ENCODE measurements around the gene SPDYE1.
"Not testable (repeated sequence)": the region's sequence is repeated elsewhere in the genome, so short reads cannot be mapped to it uniquely, and the experiment has no call there.

Gene SPDYE1

DNA sequence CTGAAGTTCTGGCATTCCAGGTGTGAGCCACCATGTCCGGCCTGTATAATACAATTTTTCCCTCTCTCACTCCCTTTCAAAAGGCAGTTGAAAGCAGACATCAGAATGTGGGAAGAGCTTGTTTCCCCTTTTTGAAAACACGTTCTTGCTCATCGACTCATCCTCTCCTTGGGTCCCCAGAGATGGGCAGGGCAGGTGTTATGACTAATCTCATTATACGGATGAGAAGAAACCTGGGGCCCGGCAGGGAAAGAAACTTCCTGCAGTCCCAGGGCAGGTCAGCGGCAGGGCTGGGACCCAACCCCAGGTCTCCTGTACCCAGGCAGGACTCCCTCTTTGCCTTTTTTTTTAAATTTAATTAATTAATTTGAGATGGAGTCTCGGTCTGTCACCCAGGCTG lies 4.8 kb upstream of the SPDYE1 start:
- DNase-seq (ENCODE audit: low spot score) = not testable (repeated sequence)

DNA sequence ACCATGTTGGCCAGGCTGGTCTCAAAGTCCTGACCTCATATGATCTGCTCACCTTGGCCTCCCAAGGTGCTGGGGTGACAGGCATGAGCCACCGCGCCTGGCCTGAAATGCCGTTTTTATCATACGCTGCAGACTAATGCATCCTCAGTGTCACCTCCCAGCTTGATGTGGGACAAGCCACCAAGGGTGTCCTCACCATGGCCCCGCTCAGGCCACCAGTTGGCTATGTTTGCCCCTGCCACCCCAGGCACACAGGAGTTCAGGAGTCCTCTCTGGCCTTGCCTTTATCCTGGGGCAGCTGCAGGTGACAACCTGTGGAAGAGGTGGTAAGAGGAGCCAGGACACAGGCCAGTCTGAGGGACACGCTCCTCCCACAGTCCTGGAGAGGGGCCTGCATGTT lies 3.0 kb upstream of the SPDYE1 start:
- DNase-seq (ENCODE audit: low spot score) = not testable (repeated sequence)

GRCh38 chr7:44012081-44012480 lies 14.4 kb downstream of the SPDYE1 start:
- DNase-seq (ENCODE audit: low spot score) = not testable (repeated sequence)

DNA sequence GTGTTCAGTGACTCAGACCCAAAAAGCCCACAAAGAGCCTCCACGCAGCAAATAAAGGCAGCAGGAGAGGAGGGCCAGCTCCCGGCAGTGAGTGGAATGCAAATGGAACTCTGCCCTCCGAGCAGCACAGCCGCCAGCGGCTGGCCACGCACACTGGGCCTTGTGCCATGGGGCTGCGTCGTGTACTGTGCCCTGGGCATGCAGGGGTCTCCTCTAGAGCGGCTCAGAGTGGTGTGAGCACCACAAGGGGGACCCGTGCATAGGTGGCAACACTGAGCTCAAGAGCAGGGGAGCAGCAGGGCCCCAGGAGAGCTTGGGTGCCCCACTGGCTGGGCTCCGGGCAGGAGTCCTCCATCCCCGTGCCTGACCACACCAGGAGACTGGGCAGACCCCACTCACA lies 17.4 kb downstream of the SPDYE1 start:
- not testable (repeated sequence) for DNase-seq (ENCODE audit: low spot score)

GRCh38 chr7:44018857-44019807 lies 21.4 kb downstream of the SPDYE1 start:
- peak; percentile 98 for DNase-seq (ENCODE audit: low spot score)

GRCh38 chr7:44019825-44020224 lies 22.1 kb downstream of the SPDYE1 start:
- not testable (repeated sequence) for DNase-seq (ENCODE audit: low spot score)

DNA sequence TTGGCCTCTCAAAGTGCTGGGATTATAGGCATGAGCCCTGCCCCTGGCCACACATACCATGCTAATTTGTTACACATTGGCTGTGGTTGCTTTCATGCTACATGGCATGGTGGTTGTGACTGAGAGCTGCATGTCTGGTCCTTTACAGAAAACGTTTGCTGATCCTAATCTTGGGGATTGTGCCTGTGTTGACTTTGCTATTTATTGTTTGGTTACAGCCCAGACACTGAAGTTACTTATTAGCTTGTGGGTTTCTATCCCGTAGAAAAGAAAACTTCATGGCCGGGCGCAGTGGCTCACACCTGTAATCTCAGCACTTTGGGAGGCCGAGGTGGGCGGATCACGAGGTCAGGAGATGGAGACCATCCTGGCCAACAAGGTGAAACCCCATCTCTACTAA lies 24.4 kb downstream of the SPDYE1 start:
- not testable (repeated sequence) for DNase-seq (ENCODE audit: low spot score)

DNA sequence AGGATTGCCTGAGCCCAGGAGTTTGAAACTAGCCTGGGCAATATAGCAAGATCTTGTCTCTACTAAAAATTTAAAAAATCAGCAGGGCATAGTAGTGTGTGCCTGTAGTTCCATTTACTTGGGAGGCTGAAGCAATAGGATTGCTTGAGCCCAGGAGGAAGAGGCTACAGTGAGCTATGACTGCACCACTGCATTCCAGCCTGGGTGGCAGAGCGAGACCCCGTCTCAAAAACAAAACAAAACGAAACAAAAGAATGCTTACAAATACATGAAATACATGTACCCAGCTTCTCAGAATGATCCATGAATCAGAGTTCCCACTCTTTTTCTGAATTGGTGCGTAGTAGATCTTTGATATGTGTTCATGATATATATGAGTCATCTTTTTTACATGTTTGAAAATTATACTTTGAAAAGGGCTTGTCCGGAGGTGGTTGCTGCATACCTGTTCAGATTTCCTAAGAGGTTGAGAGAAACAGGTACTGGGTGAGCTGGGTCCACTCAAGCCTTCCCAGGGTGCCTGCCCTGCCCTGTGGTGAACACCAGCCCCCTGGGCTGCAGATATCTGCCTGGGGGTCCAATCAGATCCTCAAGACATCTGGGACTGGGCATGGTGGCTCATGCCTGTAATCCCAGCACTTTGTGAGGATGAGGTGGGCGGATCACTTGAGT lies 25.2 kb downstream of the SPDYE1 start:
- DNase-seq (ENCODE audit: low spot score) = not testable (repeated sequence)

- DNase-seq (ENCODE audit: low spot score) = not testable (repeated sequence)
Observed at GRCh38 chr7:44029433-44029832, 31.7 kb downstream of the SPDYE1 start.

DNA sequence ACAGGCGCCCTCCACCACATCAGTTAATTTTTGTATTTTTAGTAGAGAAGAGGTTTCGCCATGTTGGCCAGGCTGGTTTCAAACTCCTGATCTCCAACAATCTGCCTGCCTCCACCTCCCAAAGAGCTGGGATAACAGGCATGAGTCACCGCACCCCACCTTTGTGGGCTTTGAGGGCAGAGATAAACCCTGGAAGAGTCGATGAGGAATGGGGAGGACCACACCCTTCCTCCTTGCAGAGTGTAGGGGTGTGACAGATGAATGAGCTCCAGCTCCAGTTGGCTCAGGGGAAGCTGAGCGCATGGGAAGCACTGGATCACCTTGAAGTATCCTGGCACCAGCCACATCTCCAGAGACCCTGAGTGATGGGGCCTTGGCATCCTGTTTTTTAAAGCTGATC lies 32.3 kb downstream of the SPDYE1 start:
- DNase-seq (ENCODE audit: low spot score) = not testable (repeated sequence)

DNA sequence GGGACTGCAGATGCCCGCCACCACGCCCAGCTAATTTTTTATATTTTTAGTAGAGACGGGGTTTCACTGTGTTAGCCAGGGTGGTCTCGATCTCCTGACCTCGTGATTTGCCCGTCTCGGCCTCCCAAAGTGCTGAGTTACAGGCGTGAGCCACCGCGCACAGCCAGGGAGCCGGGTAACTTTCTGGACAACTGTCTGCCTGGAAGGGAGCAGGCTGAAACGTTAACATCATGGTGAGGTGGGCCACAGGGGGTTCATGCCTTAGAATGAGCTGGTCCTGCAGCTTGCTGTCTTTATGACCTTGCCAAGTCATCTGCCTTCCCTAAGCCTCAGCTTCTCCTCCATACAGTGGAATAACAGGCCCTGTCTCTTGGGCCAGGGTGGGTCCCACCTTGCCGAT lies 33.6 kb downstream of the SPDYE1 start:
- DNase-seq (ENCODE audit: low spot score) = not testable (repeated sequence)

- not testable (repeated sequence) for DNase-seq (ENCODE audit: low spot score)
Observed at GRCh38 chr7:44032031-44032430, 34.3 kb downstream of the SPDYE1 start.

- peak; percentile 23 for DNase-seq (ENCODE audit: low spot score)
Observed at GRCh38 chr7:44033971-44034844, 36.5 kb downstream of the SPDYE1 start.

DNA sequence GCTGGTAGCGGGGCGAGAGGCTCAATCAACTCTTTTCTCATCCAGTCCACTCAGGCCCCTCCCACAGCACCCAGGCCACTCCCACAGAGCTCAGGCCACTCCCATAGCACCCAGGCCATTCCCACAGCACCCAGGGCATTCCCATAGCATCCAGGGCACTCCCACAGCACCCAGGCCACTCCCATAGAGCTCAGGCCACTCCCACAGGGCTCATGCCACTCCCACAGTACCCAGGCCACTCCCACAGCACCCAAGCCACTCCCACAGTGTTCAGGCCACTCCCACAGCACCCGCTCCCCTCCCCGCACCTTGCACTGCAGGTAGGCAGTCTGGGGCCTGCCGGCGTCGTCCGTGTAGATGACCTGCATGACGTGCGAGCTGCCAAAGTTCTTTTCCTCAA lies 38.7 kb downstream of the SPDYE1 start:
- DNase-seq (ENCODE audit: low spot score) = not testable (repeated sequence)

GRCh38 chr7:44037951-44038350 lies 40.3 kb downstream of the SPDYE1 start:
- DNase-seq (ENCODE audit: low spot score) = not testable (repeated sequence)

GRCh38 chr7:44038553-44038952 lies 40.9 kb downstream of the SPDYE1 start:
- DNase-seq (ENCODE audit: low spot score) = not testable (repeated sequence)

- peak; percentile 84 for DNase-seq (ENCODE audit: low spot score)
Observed at GRCh38 chr7:44038961-44039558, 41.4 kb downstream of the SPDYE1 start.

- not testable (repeated sequence) for DNase-seq (ENCODE audit: low spot score)
Observed at GRCh38 chr7:44039800-44040492, 42.2 kb downstream of the SPDYE1 start.

GRCh38 chr7:44040493-44040891 lies 42.8 kb downstream of the SPDYE1 start:
- DNase-seq (ENCODE audit: low spot score) = not testable (repeated sequence)

DNA sequence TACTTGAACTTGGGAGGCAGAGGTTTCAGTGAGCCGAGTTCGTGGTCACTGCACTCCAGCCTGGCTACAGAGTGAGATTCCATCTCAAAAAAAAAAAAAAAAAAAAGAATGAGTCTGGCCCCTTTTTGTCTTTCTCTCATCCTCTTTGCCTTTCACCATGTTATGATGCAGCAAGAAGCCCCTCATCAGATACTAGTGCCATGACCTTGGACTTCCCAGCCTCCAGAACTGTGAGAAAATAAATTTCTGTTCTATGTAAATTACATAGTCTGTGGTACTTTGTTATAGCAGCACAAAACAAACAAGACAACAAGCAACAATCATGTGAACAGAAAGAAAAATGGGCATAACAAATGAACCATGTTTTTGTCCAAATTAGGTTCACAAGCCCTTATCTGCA lies 44.5 kb downstream of the SPDYE1 start:
- DNase-seq (ENCODE audit: low spot score) = no peak

GRCh38 chr7:44043902-44044301 lies 46.2 kb downstream of the SPDYE1 start:
- DNase-seq (ENCODE audit: low spot score) = peak; percentile 40

Data from ecto neural progenitor cell (in vitro differentiated cells).